Liver (tissue), 9 donors: ENCODE data around the gene ATP2C1. TPM values are rescaled to one million over a fixed set of nuclear protein-coding genes. Genes with fewer than 3 reads are reported as not detected.
A peak's percentile ranks its signal among the peaks of the same experiment; 100 is the strongest.

ENCODE experiments used
- DNase-seq: peaks from one replicate; pipeline ENCODE4 v3.0.0-alpha.2; 2017; ENCODE audit warnings: low spot score
- H3K27ac ChIP-seq, 2 donors: one replicate each; pipeline ENCODE4 v1.7.0; 2013; ENCODE audit warnings: inconsistent platforms in 2 of 2, low read length in 2 of 2, control low read depth in 1 of 2, low read depth in 1 of 2, mild to moderate bottlenecking in 1 of 2
- H3K27me3 ChIP-seq, 4 donors: one replicate each; pipeline versions ENCODE4 v1.6.1 to v1.7.0; 2013; ENCODE audit warnings: low read length in 3 of 4, inconsistent platforms in 1 of 4, mild to moderate bottlenecking in 1 of 4, moderate library complexity in 1 of 4; ENCODE audit not compliant: control insufficient read depth in 4 of 4, insufficient read depth in 4 of 4
- H3K36me3 ChIP-seq, 4 donors: one replicate each; pipeline versions ENCODE4 v1.6.1 to v1.7.0; 2013; ENCODE audit warnings: low read length in 3 of 4, mild to moderate bottlenecking in 3 of 4, low read depth in 1 of 4, moderate library complexity in 1 of 4; ENCODE audit not compliant: control insufficient read depth in 4 of 4, insufficient read depth in 3 of 4
- H3K4me1 ChIP-seq, 4 donors: one replicate each; pipeline versions ENCODE4 v1.6.1 to v1.7.0; 2013; ENCODE audit warnings: low read length in 3 of 4, mild to moderate bottlenecking in 3 of 4, moderate library complexity in 1 of 4; ENCODE audit not compliant: control insufficient read depth in 4 of 4, insufficient read depth in 4 of 4
- H3K4me3 ChIP-seq, 3 donors: one replicate each; pipeline versions ENCODE4 v1.6.1 to v1.7.0; 2013; ENCODE audit warnings: low read length in 3 of 3, control low read depth in 1 of 3, low read depth in 1 of 3, mild to moderate bottlenecking in 1 of 3
- H3K9ac ChIP-seq, 2 donors: one replicate each; pipeline ENCODE4 v1.7.0; 2013; ENCODE audit warnings: low read length in 2 of 2, mild to moderate bottlenecking in 2 of 2, moderate library complexity in 2 of 2, control low read depth in 1 of 2, low read depth in 1 of 2
- H3K9me3 ChIP-seq, 4 donors: one replicate each; pipeline versions ENCODE4 v1.6.1 to v1.7.0; 2013; ENCODE audit warnings: low read length in 3 of 4; ENCODE audit not compliant: control insufficient read depth in 4 of 4
- FOXA1 ChIP-seq: IDR thresholded peaks from 2 replicates; pipeline ENCODE4 v1.6.1; 2016; ENCODE audit warnings: antibody characterized with exemption
- GABPA ChIP-seq, 2 donors: IDR thresholded peaks in 1 of 2; conservative IDR thresholded peaks in 1 of 2; 2 replicates each; pipeline ENCODE4 v1.6.1; 2016; ENCODE audit warnings: antibody characterized with exemption in 2 of 2, mild to moderate bottlenecking in 1 of 2, moderate library complexity in 1 of 2
- HNF4A ChIP-seq, 2 donors: conservative IDR thresholded peaks; 2 replicates each; pipeline ENCODE4 v1.6.1; 2016; ENCODE audit warnings: antibody characterized with exemption in 2 of 2, mild to moderate bottlenecking in 2 of 2
- HNF4G ChIP-seq: IDR thresholded peaks from 2 replicates; pipeline ENCODE4 v1.6.1; 2016; ENCODE audit warnings: antibody characterized with exemption
- JUND ChIP-seq, 2 donors: IDR thresholded peaks; 2 replicates each; pipeline ENCODE4 v1.6.1; 2016; ENCODE audit warnings: antibody characterized with exemption in 2 of 2
- NR2F2 ChIP-seq: IDR thresholded peaks from 2 replicates; pipeline ENCODE4 v1.6.1; 2016; ENCODE audit warnings: antibody characterized with exemption
- RXRA ChIP-seq, 2 donors: IDR thresholded peaks; 2 replicates each; pipeline ENCODE4 v1.6.1; 2017 to 2018; ENCODE audit warnings: antibody characterized with exemption in 2 of 2, mild to moderate bottlenecking in 1 of 2
- SP1 ChIP-seq: IDR thresholded peaks from 2 replicates; pipeline ENCODE4 v1.6.1; 2018; ENCODE audit warnings: antibody characterized with exemption, mild to moderate bottlenecking
- WGBS: extraction: QIAGEN DNeasy Blood & Tissue Kit; methylation state at CpG from one replicate; pipeline ENCODE4 v1.1.7; 2013; 5-methylcytosine and 5-hydroxymethylcytosine counted together
- polyA plus RNA-seq, 2 donors: library from polyadenylated mRNA; stranded (reverse) in 1 of 2; unstranded in 1 of 2; fragments of 200-250 nt in 1 of 2; fragments of >200 nt in 1 of 2; fragmentation: Nextera tagmentation in 1 of 2; extraction: Ambion mirVana in 1 of 2; gene quantifications; one replicate each; pipeline versions ENCODE4 v1.2.1 to v1.2.3, GENCODE V29; 2013 to 2015
- total RNA-seq, 2 donors: library from RNA; depleted of rRNA; stranded (reverse); fragments of >200 nt; gene quantifications; one replicate each; pipeline ENCODE4 v1.2.3, GENCODE V29; 2014
- TF ChIP-seq, protein P1 (sequence below): fragments of 150-350 bp; IDR thresholded peaks from 2 replicates; pipeline ENCODE4 v1.5.1; 2017; ENCODE audit warnings: improper control_type of control experiment, low read depth, low read length; ENCODE audit not compliant: missing input control
- TF ChIP-seq, protein P2 (sequence below): IDR thresholded peaks from 2 replicates; pipeline ENCODE4 v1.6.1; 2016; ENCODE audit warnings: antibody characterized with exemption
- TF ChIP-seq, protein P3 (sequence below): IDR thresholded peaks from 2 replicates; pipeline ENCODE4 v1.6.1; 2016; ENCODE audit warnings: antibody characterized with exemption
- TF ChIP-seq, protein P4 (sequence below): IDR thresholded peaks from 2 replicates; pipeline ENCODE4 v1.6.1; 2016; ENCODE audit warnings: antibody characterized with exemption, mild to moderate bottlenecking
- donor health status: healthy.
- donor health status: healthy.
- donor health status: healthy.
- donor health status: healthy.
- donor health status: healthy.

The ATP2C1 gene
- total and polyA plus RNA-seq, 4 donors, result 10.5 to 45.1 (median 25.2) TPM

DNA sequence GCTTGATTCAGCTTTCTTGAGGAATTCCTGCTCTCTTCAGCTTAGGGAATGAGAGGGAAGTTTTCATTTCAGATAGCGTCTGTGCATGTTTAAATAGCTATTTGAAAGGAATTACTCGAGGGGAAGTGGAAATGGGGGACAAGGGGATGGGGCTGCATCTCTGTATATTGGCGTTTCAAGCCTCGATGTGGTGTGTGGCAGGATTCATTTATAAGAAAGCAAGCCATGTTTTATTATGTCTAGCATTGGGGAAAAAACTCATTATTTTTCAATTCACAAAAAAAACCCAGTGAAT lies 1.0 kb downstream of the ATP2C1 start:
- no peak for DNase-seq
- Histone ChIP-seq H3K4me1 (peaks cover 0 to 16% (median 11%) of the 10 kb centered on the region in 4 donors), H3K9me3 (no peaks in the 10 kb centered on the region), H3K27me3 (no peaks in the 10 kb centered on the region), H3K9ac (peak overlapping the region; percentile 77 to 82), H3K4me3 (peak overlapping the region; percentile 88 to 93 (median 89)), H3K36me3 (no peaks in the 10 kb centered on the region), H3K27ac (peak overlapping the region; percentile 80 to 92)
- TF ChIP-seq, protein P1, sequence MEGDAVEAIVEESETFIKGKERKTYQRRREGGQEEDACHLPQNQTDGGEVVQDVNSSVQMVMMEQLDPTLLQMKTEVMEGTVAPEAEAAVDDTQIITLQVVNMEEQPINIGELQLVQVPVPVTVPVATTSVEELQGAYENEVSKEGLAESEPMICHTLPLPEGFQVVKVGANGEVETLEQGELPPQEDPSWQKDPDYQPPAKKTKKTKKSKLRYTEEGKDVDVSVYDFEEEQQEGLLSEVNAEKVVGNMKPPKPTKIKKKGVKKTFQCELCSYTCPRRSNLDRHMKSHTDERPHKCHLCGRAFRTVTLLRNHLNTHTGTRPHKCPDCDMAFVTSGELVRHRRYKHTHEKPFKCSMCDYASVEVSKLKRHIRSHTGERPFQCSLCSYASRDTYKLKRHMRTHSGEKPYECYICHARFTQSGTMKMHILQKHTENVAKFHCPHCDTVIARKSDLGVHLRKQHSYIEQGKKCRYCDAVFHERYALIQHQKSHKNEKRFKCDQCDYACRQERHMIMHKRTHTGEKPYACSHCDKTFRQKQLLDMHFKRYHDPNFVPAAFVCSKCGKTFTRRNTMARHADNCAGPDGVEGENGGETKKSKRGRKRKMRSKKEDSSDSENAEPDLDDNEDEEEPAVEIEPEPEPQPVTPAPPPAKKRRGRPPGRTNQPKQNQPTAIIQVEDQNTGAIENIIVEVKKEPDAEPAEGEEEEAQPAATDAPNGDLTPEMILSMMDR, result no peak
- TF ChIP-seq, protein P2, sequence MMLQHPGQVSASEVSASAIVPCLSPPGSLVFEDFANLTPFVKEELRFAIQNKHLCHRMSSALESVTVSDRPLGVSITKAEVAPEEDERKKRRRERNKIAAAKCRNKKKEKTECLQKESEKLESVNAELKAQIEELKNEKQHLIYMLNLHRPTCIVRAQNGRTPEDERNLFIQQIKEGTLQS, result no peak
- TF ChIP-seq FOXA1, result no peak
- no peak for TF ChIP-seq NR2F2
- no peak for TF ChIP-seq HNF4G
- no peak for TF ChIP-seq RXRA (IDR thresholded peaks at IDR 0.05)
- no peak for TF ChIP-seq SP1
- no peak for TF ChIP-seq GABPA (IDR thresholded peaks at IDR 0.05 in 1 of 2, conservative IDR thresholded peaks at IDR 0.05 in 1 of 2)
- TF ChIP-seq, protein P3, sequence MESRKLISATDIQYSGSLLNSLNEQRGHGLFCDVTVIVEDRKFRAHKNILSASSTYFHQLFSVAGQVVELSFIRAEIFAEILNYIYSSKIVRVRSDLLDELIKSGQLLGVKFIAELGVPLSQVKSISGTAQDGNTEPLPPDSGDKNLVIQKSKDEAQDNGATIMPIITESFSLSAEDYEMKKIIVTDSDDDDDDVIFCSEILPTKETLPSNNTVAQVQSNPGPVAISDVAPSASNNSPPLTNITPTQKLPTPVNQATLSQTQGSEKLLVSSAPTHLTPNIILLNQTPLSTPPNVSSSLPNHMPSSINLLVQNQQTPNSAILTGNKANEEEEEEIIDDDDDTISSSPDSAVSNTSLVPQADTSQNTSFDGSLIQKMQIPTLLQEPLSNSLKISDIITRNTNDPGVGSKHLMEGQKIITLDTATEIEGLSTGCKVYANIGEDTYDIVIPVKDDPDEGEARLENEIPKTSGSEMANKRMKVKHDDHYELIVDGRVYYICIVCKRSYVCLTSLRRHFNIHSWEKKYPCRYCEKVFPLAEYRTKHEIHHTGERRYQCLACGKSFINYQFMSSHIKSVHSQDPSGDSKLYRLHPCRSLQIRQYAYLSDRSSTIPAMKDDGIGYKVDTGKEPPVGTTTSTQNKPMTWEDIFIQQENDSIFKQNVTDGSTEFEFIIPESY, result no peak
- TF ChIP-seq JUND (IDR thresholded peaks at IDR 0.05), result no peak
- TF ChIP-seq, protein P4, sequence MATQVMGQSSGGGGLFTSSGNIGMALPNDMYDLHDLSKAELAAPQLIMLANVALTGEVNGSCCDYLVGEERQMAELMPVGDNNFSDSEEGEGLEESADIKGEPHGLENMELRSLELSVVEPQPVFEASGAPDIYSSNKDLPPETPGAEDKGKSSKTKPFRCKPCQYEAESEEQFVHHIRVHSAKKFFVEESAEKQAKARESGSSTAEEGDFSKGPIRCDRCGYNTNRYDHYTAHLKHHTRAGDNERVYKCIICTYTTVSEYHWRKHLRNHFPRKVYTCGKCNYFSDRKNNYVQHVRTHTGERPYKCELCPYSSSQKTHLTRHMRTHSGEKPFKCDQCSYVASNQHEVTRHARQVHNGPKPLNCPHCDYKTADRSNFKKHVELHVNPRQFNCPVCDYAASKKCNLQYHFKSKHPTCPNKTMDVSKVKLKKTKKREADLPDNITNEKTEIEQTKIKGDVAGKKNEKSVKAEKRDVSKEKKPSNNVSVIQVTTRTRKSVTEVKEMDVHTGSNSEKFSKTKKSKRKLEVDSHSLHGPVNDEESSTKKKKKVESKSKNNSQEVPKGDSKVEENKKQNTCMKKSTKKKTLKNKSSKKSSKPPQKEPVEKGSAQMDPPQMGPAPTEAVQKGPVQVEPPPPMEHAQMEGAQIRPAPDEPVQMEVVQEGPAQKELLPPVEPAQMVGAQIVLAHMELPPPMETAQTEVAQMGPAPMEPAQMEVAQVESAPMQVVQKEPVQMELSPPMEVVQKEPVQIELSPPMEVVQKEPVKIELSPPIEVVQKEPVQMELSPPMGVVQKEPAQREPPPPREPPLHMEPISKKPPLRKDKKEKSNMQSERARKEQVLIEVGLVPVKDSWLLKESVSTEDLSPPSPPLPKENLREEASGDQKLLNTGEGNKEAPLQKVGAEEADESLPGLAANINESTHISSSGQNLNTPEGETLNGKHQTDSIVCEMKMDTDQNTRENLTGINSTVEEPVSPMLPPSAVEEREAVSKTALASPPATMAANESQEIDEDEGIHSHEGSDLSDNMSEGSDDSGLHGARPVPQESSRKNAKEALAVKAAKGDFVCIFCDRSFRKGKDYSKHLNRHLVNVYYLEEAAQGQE, result no peak
- 21% methylated on average over 4 of the region's 4 CpGs for WGBS

DNA sequence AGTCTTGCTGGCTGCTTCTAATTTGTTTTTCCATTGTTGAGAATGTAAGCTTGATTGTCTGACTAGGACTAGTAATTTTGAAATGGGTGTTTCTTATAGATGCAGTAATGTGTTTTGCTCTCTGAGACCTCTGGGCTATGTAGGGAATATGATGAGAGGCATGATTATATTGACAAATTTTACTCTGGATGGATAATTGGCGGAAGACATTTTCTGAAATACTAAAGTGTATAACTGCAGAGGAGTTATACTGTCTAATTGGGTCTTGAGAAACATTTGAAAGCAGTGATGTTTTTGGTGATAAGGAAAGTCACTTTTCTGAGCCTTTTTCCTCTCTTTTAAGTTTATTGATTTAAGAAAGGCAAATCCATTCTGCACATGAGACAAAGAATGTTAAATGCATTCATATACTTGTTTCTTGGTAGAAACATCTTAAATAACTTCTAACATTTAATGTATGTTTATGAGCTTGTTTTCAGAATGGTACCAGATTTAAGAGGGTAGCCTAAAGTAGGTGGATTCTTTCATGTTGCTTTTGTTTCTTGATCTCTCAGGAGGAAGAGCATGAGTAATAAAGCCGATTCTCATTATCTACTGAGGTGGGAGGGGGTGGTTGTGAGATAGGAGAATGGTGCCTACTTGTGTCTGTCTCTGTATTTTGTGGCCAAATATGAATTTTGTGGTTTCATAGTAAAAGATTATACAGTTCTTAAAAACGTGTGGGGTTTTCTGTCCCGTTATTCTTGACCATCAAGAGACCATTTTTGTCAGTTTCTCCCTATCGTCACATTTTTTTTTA lies 2.0 kb downstream of the ATP2C1 start:
- Histone ChIP-seq H3K4me3 (no peak overlapping the region), H3K27ac (no peak overlapping the region), H3K4me1 (peaks cover 0 to 19% (median 12%) of the 10 kb centered on the region in 4 donors), H3K36me3 (no peaks in the 10 kb centered on the region), H3K9me3 (no peaks in the 10 kb centered on the region), H3K27me3 (no peaks in the 10 kb centered on the region), H3K9ac (no peak overlapping the region)
- 81% methylated on average over 5 of the region's 5 CpGs for WGBS
- TF ChIP-seq HNF4A (conservative IDR thresholded peaks at IDR 0.05), result no peak
- DNase-seq, result no peak
